Smooth muscle cell (in vitro differentiated cells): ENCODE data around the gene MARK2. TPM values are rescaled to one million over a fixed set of nuclear protein-coding genes. Genes with fewer than 3 reads are reported as not detected.

Source experiments
- DNase-seq: peaks from one replicate; lab custom pipeline; 2025; ENCODE audit not compliant: unreplicated experiment; lab: John Stamatoyannopoulos, UW
- H2AFZ ChIP-seq: fragments of 200-600 bp; sonication (generic); 2 replicates; pipeline ENCODE4 v1.6.0; 2016; ENCODE audit warnings: antibody characterized with exemption, low read depth, mild to moderate bottlenecking
- H3F3A ChIP-seq: fragments of 200-600 bp; sonication (generic); 2 replicates; pipeline ENCODE4 v1.6.0; 2017; ENCODE audit warnings: antibody characterized with exemption, low read depth
- H3K27ac ChIP-seq: fragments of 200-600 bp; sonication (generic); 2 replicates; pipeline ENCODE4 v1.5.1; 2016; ENCODE audit warnings: low read depth, mild to moderate bottlenecking
- H3K27me3 ChIP-seq: fragments of 200-600 bp; sonication (generic); 2 replicates; pipeline ENCODE4 v1.6.1; 2016; ENCODE audit warnings: low read depth, mild to moderate bottlenecking
- H3K36me3 ChIP-seq: fragments of 200-600 bp; sonication (generic); 2 replicates; pipeline ENCODE4 v1.5.1; 2016; ENCODE audit warnings: low read depth
- H3K4me1 ChIP-seq: fragments of 200-600 bp; sonication (generic); 2 replicates; pipeline ENCODE4 v1.5.1; 2016; ENCODE audit warnings: low read depth
- H3K4me2 ChIP-seq: fragments of 200-600 bp; sonication (generic); 2 replicates; pipeline ENCODE4 v1.6.0; 2016; ENCODE audit warnings: mild to moderate bottlenecking
- H3K4me3 ChIP-seq: fragments of 200-600 bp; sonication (generic); 2 replicates; pipeline ENCODE4 v1.5.1; 2016; ENCODE audit warnings: mild to moderate bottlenecking
- H3K79me2 ChIP-seq: fragments of 200-600 bp; sonication (generic); 2 replicates; pipeline ENCODE4 v1.6.0; 2016; ENCODE audit warnings: low read depth, mild to moderate bottlenecking
- H3K9ac ChIP-seq: fragments of 200-600 bp; sonication (generic); 2 replicates; pipeline ENCODE4 v1.6.0; 2016; ENCODE audit warnings: low read depth
- H3K9me3 ChIP-seq: fragments of 200-600 bp; sonication (generic); replicated peaks from 2 replicates; pipeline ENCODE4 v1.5.1; 2016; ENCODE audit warnings: low read depth
- H4K20me1 ChIP-seq: fragments of 200-600 bp; sonication (generic); 2 replicates; pipeline ENCODE4 v1.6.0; 2016; ENCODE audit warnings: low read depth
- WGBS: methylation state at CpG from one replicate; pipeline ENCODE4 v1.1.7; 2016; ENCODE audit warnings: low lambda C conversion rate; 5-methylcytosine and 5-hydroxymethylcytosine counted together
- polyA plus RNA-seq: library from polyadenylated mRNA; unstranded; fragments of >200 nt; fragmentation: Nextera tagmentation; extraction: Ambion mirVana; gene quantifications from 2 replicates; pipeline ENCODE4 v1.2.1, GENCODE V29; 2016
- total RNA-seq: library from RNA; depleted of rRNA; stranded (reverse); fragments of >200 nt; gene quantifications from 2 replicates; pipeline ENCODE4 v1.2.3, GENCODE V29; 2014
- TF ChIP-seq, protein P1 (sequence below): fragments of 200-600 bp; sonication (generic); IDR thresholded peaks from 2 replicates; pipeline ENCODE4 v1.5.1; 2017; ENCODE audit warnings: borderline replicate concordance, mild to moderate bottlenecking, antibody characterized with exemption; ENCODE audit not compliant: insufficient read depth, poor library complexity, severe bottlenecking

Gene MARK2
- total and polyA plus RNA-seq, 2 experiments from 2014 or later = 14.2 to 23.3 TPM

- peaks cover 91% of the 10 kb centered on the region for H3K79me2 ChIP-seq
- no peaks in the 10 kb centered on the region for H3K27me3 ChIP-seq
- no peak overlapping the region for H3K4me2 ChIP-seq
- WGBS = 90% methylated on average over 2 of the region's 2 CpGs
- peaks cover 97% of the 10 kb centered on the region for H4K20me1 ChIP-seq
- H3F3A ChIP-seq = peaks cover 10% of the 10 kb centered on the region
- no peaks in the 10 kb centered on the region for H3K36me3 ChIP-seq
- no peak overlapping the region for H2AFZ ChIP-seq
- TF ChIP-seq, protein P1, sequence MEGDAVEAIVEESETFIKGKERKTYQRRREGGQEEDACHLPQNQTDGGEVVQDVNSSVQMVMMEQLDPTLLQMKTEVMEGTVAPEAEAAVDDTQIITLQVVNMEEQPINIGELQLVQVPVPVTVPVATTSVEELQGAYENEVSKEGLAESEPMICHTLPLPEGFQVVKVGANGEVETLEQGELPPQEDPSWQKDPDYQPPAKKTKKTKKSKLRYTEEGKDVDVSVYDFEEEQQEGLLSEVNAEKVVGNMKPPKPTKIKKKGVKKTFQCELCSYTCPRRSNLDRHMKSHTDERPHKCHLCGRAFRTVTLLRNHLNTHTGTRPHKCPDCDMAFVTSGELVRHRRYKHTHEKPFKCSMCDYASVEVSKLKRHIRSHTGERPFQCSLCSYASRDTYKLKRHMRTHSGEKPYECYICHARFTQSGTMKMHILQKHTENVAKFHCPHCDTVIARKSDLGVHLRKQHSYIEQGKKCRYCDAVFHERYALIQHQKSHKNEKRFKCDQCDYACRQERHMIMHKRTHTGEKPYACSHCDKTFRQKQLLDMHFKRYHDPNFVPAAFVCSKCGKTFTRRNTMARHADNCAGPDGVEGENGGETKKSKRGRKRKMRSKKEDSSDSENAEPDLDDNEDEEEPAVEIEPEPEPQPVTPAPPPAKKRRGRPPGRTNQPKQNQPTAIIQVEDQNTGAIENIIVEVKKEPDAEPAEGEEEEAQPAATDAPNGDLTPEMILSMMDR = no peak
- no peaks in the 10 kb centered on the region for H3K9me3 ChIP-seq
- no peak overlapping the region for H3K4me3 ChIP-seq
- peaks cover 13% of the 10 kb centered on the region for H3K4me1 ChIP-seq
- H3K27ac ChIP-seq = peak overlapping the region; percentile 32
- no peak for DNase-seq
- H3K9ac ChIP-seq = no peak overlapping the region
These were observed 12.5 kb downstream of the MARK2 start for GRCh38 chr11:63851364-63851763.

DNA sequence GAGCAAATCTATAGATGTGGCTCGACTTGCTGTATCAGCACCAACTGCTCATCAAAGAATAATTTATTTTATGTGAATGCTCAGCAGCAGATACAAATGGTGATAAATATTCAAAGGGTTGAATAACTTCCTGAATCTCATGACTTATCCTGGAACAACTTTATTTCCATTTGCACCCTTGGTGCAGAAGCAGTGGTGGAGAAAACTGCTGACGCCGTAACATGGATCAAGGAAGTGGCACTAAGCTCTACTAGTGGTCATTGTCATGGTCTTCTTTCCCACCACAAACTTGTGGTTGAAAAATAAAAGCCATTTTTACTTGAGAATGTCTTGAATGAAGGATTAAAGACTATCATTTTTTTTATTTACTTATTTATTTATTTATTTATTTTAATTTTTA is 14.6 kb downstream of the MARK2 start:
- peaks cover 97% of the 10 kb centered on the region for H4K20me1 ChIP-seq
- peaks cover 10% of the 10 kb centered on the region for H3F3A ChIP-seq
- no peak overlapping the region for H3K27ac ChIP-seq
- H3K9ac ChIP-seq = no peak overlapping the region
- H3K4me2 ChIP-seq = no peak overlapping the region
- H3K36me3 ChIP-seq = no peaks in the 10 kb centered on the region
- TF ChIP-seq, protein P1 = no peak
- peaks cover 85% of the 10 kb centered on the region for H3K79me2 ChIP-seq
- no peaks in the 10 kb centered on the region for H3K9me3 ChIP-seq
- H2AFZ ChIP-seq = no peak overlapping the region
- H3K4me3 ChIP-seq = no peak overlapping the region
- DNase-seq = no peak
- H3K4me1 ChIP-seq = peaks cover 9% of the 10 kb centered on the region
- 94% methylated on average over 3 of the region's 3 CpGs for WGBS
- H3K27me3 ChIP-seq = no peaks in the 10 kb centered on the region

DNA sequence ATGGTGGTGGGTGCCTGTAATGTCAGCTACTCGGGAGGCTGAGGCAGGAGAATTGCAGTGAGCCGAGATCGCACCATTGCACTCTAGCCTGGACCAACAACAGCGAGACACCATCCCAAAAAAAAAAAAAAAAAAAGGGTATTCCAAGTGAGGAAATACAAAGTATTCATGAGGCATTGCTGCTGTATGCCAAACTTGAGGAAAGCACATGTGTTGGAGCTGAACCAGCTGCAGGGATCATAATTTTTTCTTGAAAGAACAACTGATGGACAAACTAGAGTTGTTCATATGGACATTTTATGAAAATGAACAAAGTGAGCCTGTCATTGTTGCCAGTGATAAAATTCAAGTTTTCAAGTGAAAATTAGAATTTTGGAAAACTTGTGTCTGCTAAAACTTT is 15.8 kb downstream of the MARK2 start:
- Histone ChIP-seq H3K4me3 (no peak overlapping the region), H3K27ac (no peak overlapping the region), H3K4me1 (peaks cover 9% of the 10 kb centered on the region), H3K9ac (no peak overlapping the region), H3K9me3 (no peaks in the 10 kb centered on the region), H3K79me2 (peaks cover 82% of the 10 kb centered on the region), H3K27me3 (no peaks in the 10 kb centered on the region), H3K4me2 (no peak overlapping the region), H2AFZ (no peak overlapping the region), H3F3A (peaks cover 10% of the 10 kb centered on the region), H3K36me3 (no peaks in the 10 kb centered on the region), H4K20me1 (peaks cover 97% of the 10 kb centered on the region)
- WGBS = 85% methylated on average over 4 of the region's 4 CpGs
- no peak for DNase-seq
- TF ChIP-seq, protein P1 = no peak

GRCh38 chr11:63855975-63856374 is 17.1 kb downstream of the MARK2 start:
- 47% methylated on average over 2 of the region's 2 CpGs for WGBS
- peak overlapping the region; percentile 8 for H3K4me3 ChIP-seq
- peak overlapping the region; percentile 1 for H3K27ac ChIP-seq
- H3K79me2 ChIP-seq = peaks cover 77% of the 10 kb centered on the region
- H3K4me1 ChIP-seq = peaks cover 9% of the 10 kb centered on the region
- peaks cover 10% of the 10 kb centered on the region for H3F3A ChIP-seq
- H3K36me3 ChIP-seq = no peaks in the 10 kb centered on the region
- H3K27me3 ChIP-seq = no peaks in the 10 kb centered on the region
- no peak for DNase-seq
- H2AFZ ChIP-seq = no peak overlapping the region
- no peak overlapping the region for H3K4me2 ChIP-seq
- H4K20me1 ChIP-seq = peaks cover 98% of the 10 kb centered on the region
- no peaks in the 10 kb centered on the region for H3K9me3 ChIP-seq
- H3K9ac ChIP-seq = no peak overlapping the region
- TF ChIP-seq, protein P1 = no peak
